B cell (primary cell): Measurements from ENCODE around the gene C14orf119. TPM values are rescaled to one million over a fixed set of nuclear protein-coding genes. Genes with fewer than 3 reads are reported as not detected.

Source experiments
- ATAC-seq: fragments of 200-7000 bp; cut with Tn5 transposase; one replicate; pipeline ENCODE4 v1.10.0; 2021; ENCODE audit warnings: low read depth, mild to moderate bottlenecking, moderate number of reproducible peaks, moderate library complexity
- CTCF ChIA-PET: fragments of 350-600 bp; sonication (Branson Sonifier 250); formaldehyde crosslinking; loops from one replicate; lab custom pipeline; 2021; ENCODE audit warnings: antibody characterized with exemption, inconsistent platforms; lab: Charles Lee
- POLR2A ChIA-PET: fragments of 350-600 bp; sonication (Branson Sonifier 250); formaldehyde crosslinking; loops from one replicate; lab custom pipeline; 2021; ENCODE audit warnings: antibody characterized with exemption; lab: Charles Lee
- DNase-seq: peaks from one replicate; pipeline ENCODE4 v3.0.0; 2013
- H2AFZ ChIP-seq: 2 replicates; pipeline ENCODE4 v1.6.1; 2012; ENCODE audit warnings: mild to moderate bottlenecking, low read depth, low read length; ENCODE audit not compliant: insufficient read depth, poor library complexity, severe bottlenecking
- H3K27ac ChIP-seq, 2 donors: 1 replicate in 1 of 2; 2 replicates in 1 of 2; pipeline ENCODE4 v1.5.1; 2012 to 2013; ENCODE audit warnings: low read length in 2 of 2, mild to moderate bottlenecking in 2 of 2, moderate library complexity in 1 of 2
- H3K27me3 ChIP-seq, 4 experiments: fragments of 200-600 bp in 1 of 4; sonication (generic) in 1 of 4; replicated peaks in 1 of 4; 1 replicate in 2 of 4; 2 replicates in 2 of 4; pipeline versions ENCODE4 v1.6.1 to v1.7.0; 2013 to 2016; ENCODE audit warnings: low read length in 3 of 4, mild to moderate bottlenecking in 2 of 4, mixed read lengths in 1 of 4, moderate library complexity in 1 of 4; ENCODE audit not compliant: insufficient read depth in 4 of 4, control insufficient read depth in 3 of 4; ENCODE audit errors: control extremely low read depth in 1 of 4
- H3K36me3 ChIP-seq, 2 experiments: replicated peaks in 1 of 2; 1 replicate in 1 of 2; 2 replicates in 1 of 2; pipeline versions ENCODE4 v1.6.1 to v1.7.1; 2013; ENCODE audit warnings: low read length in 1 of 2; ENCODE audit not compliant: insufficient read depth in 2 of 2, control insufficient read depth in 1 of 2; ENCODE audit errors: control extremely low read depth in 1 of 2, extremely low read depth in 1 of 2
- H3K4me1 ChIP-seq, 2 donors: fragments of 200-600 bp in 1 of 2; sonication (generic) in 1 of 2; 1 replicate in 1 of 2; 2 replicates in 1 of 2; pipeline versions ENCODE4 v1.5.1 to v1.6.1; 2013 to 2017; ENCODE audit warnings: low read length in 2 of 2; ENCODE audit not compliant: control insufficient read depth in 2 of 2, insufficient read depth in 2 of 2
- H3K4me2 ChIP-seq: replicated peaks from 2 replicates; pipeline ENCODE3; 2012; ENCODE audit warnings: mild to moderate bottlenecking, low read depth, low read length; ENCODE audit not compliant: poor library complexity, severe bottlenecking
- H3K4me3 ChIP-seq, 5 experiments: fragments of 200-600 bp in 1 of 5; sonication (generic) in 1 of 5; 1 replicate in 3 of 5; 2 replicates in 2 of 5; pipeline versions ENCODE4 v1.5.1 to v1.7.0; 2011 to 2016; ENCODE audit warnings: low read length in 4 of 5, mild to moderate bottlenecking in 4 of 5, low read depth in 2 of 5, control low read depth in 1 of 5, moderate library complexity in 1 of 5; ENCODE audit not compliant: insufficient read depth in 1 of 5; ENCODE audit errors: control extremely low read depth in 1 of 5, extremely low read depth in 1 of 5
- H3K79me2 ChIP-seq: fragments of 200-600 bp; sonication (generic); one replicate; pipeline ENCODE4 v1.6.0; 2016; ENCODE audit warnings: low read length; ENCODE audit not compliant: control insufficient read depth, insufficient read depth
- H3K9ac ChIP-seq: fragments of 200-600 bp; sonication (generic); 2 replicates; pipeline ENCODE4 v1.6.1; 2017; ENCODE audit warnings: mild to moderate bottlenecking, low read length, moderate library complexity
- H3K9me3 ChIP-seq, 3 donors: one replicate each; pipeline versions ENCODE4 v1.6.1 to v1.7.1; 2013; ENCODE audit warnings: low read length in 2 of 3; ENCODE audit not compliant: control insufficient read depth in 2 of 3, insufficient read depth in 1 of 3; ENCODE audit errors: control extremely low read depth in 1 of 3
- H4K20me1 ChIP-seq: 2 replicates; pipeline ENCODE4 v1.6.0; 2012; ENCODE audit warnings: mild to moderate bottlenecking, low read length; ENCODE audit not compliant: insufficient read depth, control insufficient read depth, poor library complexity, severe bottlenecking
- H3K27ac Mint-ChIP-seq: one replicate; pipeline ENCODE4 v1.8.0; 2021; ENCODE audit warnings: mixed read lengths
- H3K27me3 Mint-ChIP-seq: one replicate; pipeline ENCODE4 v1.8.0; 2021; ENCODE audit warnings: mixed read lengths
- H3K4me1 Mint-ChIP-seq: one replicate; pipeline ENCODE4 v1.8.0; 2021; ENCODE audit warnings: mixed read lengths
- H3K4me3 Mint-ChIP-seq: one replicate; pipeline ENCODE4 v1.8.0; 2021; ENCODE audit warnings: mixed read lengths
- H3K9me3 Mint-ChIP-seq: one replicate; pipeline ENCODE4 v1.8.0; 2022; ENCODE audit warnings: mixed read lengths; ENCODE audit not compliant: insufficient read depth
- EZH2 ChIP-seq: IDR thresholded peaks from 2 replicates; pipeline ENCODE4 v1.6.1; 2012; ENCODE audit warnings: borderline replicate concordance, low read depth, mild to moderate bottlenecking, moderate library complexity, low read length; ENCODE audit not compliant: insufficient read depth, poor library complexity, severe bottlenecking
- WGBS: methylation state at CpG from one replicate; pipeline ENCODE4 v1.1.5; 2013; ENCODE audit warnings: missing lambda C conversion rate; ENCODE audit not compliant: insufficient coverage; 5-methylcytosine and 5-hydroxymethylcytosine counted together
- intact Hi-C: fragments of 100-400 bp; cut with micrococcal nuclease; formaldehyde crosslinking; loops from one replicate; pipeline ENCODE4 v1.10.0; 2022
- polyA plus RNA-seq: library from polyadenylated mRNA; depleted of rRNA; stranded (reverse); fragments of >200 nt; gene quantifications from 2 replicates; pipeline ENCODE4 v1.2.3, GENCODE V29; 2012
- total RNA-seq, 2 donors: library from RNA; stranded (reverse); fragments of 120-200 nt in 1 of 2; gene quantifications; 1 replicate in 1 of 2; 2 replicates in 1 of 2; pipeline versions ENCODE4 v1.2.3 to v1.2.4, GENCODE V29; 2013 to 2022
- TF ChIP-seq, protein P1 (sequence below): fragments of 200-600 bp; IDR thresholded peaks from one replicate; pipeline ENCODE4 v1.8.0; 2022; ENCODE audit warnings: antibody characterized with exemption, mild to moderate bottlenecking

Gene C14orf119
- total and polyA plus RNA-seq, 2 donors (not counting 1 experiment from before 2014, with no cell fraction given): 12.2 to 30.6 TPM

DNA sequence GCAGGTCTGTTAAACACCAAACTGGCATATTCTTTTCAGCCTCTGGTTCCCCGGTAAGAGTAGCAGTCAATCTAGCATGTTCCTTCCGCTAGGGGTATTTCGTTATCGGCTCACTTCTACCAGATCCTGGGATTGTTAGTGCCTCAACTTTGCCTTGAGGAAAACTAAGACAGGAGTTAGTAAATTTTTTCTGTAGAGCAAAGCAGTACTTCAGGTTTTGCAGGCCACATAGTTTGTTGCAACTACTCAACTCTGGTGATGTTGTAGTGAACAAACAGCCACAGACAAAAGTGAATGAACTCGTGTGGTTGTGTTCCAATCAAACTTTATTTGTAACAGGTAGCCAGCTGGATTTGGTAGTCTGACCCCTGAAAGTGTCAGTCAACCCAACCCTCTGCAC lies 31.7 kb upstream of the C14orf119 start:
- Histone ChIP-seq H3K36me3 (peaks cover 8 to 90% of the 10 kb centered on the region in 2 experiments), H3K4me2 (no peak overlapping the region), H3K27me3 (no peaks in the 10 kb centered on the region), H3K4me3 (no peak overlapping the region), H3K4me1 (peaks cover 1 to 7% of the 10 kb centered on the region in 2 donors), H3K27ac (no peak overlapping the region), H4K20me1 (peaks cover 54% of the 10 kb centered on the region), H3K9me3 (no peaks in the 10 kb centered on the region), H3K79me2 (peaks cover 34% of the 10 kb centered on the region), H2AFZ (no peak overlapping the region), H3K9ac (no peak overlapping the region)
- Mint-ChIP-seq H3K27ac (no peak overlapping the region), H3K4me3 (no peak overlapping the region), H3K27me3 (no peaks in the 10 kb centered on the region), H3K9me3 (no peaks in the 10 kb centered on the region), H3K4me1 (peaks cover 3% of the 10 kb centered on the region)
- intact Hi-C loops: no loop called here
- 100% methylated on average over 4 of the region's 5 CpGs for WGBS
- CTCF ChIA-PET: interaction anchor here (1.0 to 19.1 kb wide), 5 partner anchors 13 to 134 kb away, joined by 3 to 1134 read pairs (median 4); partner anchors contain the start of genes AJUBA and PRMT5
- POLR2A ChIA-PET: no interaction called here
- ATAC-seq: no peak
- DNase-seq: no peak
- no peak for TF ChIP-seq EZH2
- TF ChIP-seq, protein P1, sequence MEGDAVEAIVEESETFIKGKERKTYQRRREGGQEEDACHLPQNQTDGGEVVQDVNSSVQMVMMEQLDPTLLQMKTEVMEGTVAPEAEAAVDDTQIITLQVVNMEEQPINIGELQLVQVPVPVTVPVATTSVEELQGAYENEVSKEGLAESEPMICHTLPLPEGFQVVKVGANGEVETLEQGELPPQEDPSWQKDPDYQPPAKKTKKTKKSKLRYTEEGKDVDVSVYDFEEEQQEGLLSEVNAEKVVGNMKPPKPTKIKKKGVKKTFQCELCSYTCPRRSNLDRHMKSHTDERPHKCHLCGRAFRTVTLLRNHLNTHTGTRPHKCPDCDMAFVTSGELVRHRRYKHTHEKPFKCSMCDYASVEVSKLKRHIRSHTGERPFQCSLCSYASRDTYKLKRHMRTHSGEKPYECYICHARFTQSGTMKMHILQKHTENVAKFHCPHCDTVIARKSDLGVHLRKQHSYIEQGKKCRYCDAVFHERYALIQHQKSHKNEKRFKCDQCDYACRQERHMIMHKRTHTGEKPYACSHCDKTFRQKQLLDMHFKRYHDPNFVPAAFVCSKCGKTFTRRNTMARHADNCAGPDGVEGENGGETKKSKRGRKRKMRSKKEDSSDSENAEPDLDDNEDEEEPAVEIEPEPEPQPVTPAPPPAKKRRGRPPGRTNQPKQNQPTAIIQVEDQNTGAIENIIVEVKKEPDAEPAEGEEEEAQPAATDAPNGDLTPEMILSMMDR: no peak

DNA sequence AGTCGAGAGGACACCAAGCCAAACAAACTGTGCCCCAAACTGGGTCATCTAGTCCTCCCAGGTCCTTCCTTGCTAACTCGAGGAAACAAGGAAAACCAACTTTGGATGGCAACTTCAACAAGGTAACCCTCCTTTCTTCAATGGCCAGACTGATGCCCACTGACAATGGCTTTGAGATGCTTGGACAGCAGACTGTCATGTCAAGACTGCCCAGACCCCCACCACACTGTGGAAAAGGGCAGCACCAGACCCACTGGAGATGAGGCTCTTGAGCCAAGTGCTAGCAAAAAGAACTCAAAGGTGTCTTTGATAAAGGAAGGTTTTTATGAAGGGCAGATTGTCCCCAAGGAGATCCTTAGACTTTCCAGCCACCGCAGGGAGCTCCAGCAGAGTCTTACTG lies 28.9 kb upstream of the C14orf119 start:
- DNase-seq: no peak
- TF ChIP-seq EZH2: no peak
- TF ChIP-seq, protein P1: no peak
- peaks cover 13 to 32% of the 10 kb centered on the region in 2 donors for H3K4me1 ChIP-seq
- no peak overlapping the region for H3K9ac ChIP-seq
- no peak overlapping the region for H2AFZ ChIP-seq
- no peak overlapping the region for H3K27ac ChIP-seq
- Mint-ChIP-seq H3K4me3 (no peak overlapping the region), H3K27me3 (no peaks in the 10 kb centered on the region), H3K27ac (no peak overlapping the region), H3K9me3 (no peaks in the 10 kb centered on the region), H3K4me1 (peaks cover 25% of the 10 kb centered on the region)
- H4K20me1 ChIP-seq: peaks cover 66% of the 10 kb centered on the region
- ChIA-PET CTCF (interaction anchor here (0.6 to 19.1 kb wide), 3 partner anchors 9 to 125 kb away, joined by 3 to 1134 read pairs (median 3); partner anchors contain the start of gene AJUBA), POLR2A (no interaction called here)
- ATAC-seq: no peak
- no peaks in the 10 kb centered on the region for H3K27me3 ChIP-seq
- H3K4me2 ChIP-seq: no peak overlapping the region
- peaks cover 8 to 79% of the 10 kb centered on the region in 2 experiments for H3K36me3 ChIP-seq
- intact Hi-C loops: no loop called here
- WGBS: 97% methylated on average over 3 of the region's 3 CpGs
- peaks cover 42% of the 10 kb centered on the region for H3K79me2 ChIP-seq
- H3K4me3 ChIP-seq: no peak overlapping the region
- H3K9me3 ChIP-seq: no peaks in the 10 kb centered on the region
